Motor neuron (in vitro differentiated cells): ENCODE data around the gene EPB41L4B. TPM values are rescaled to one million over a fixed set of nuclear protein-coding genes. Genes with fewer than 3 reads are reported as not detected.
A peak's percentile ranks its signal among the peaks of the same experiment; 100 is the strongest.
"Not testable (repeated sequence)": the region's sequence is repeated elsewhere in the genome, so short reads cannot be mapped to it uniquely, and the experiment has no call there.

Experiments
- ATAC-seq, 8 experiments: fragments of 200-7000 bp; cut with Tn5 transposase; replicated peaks in 6 of 8; 2 replicates each; pipeline ENCODE4 v1.8.0; 2021; ENCODE audit warnings: mild to moderate bottlenecking in 8 of 8, moderate library complexity in 8 of 8
- H3K27ac ChIP-seq, 2 donors: fragments of 250-450 bp; sonication (Bioruptor Pico); 2 replicates each; pipeline ENCODE4 v1.9.0; 2021; ENCODE audit warnings: antibody characterized with exemption in 2 of 2, mild to moderate bottlenecking in 2 of 2, moderate library complexity in 1 of 2
- H3K4me1 ChIP-seq, 2 donors: fragments of 250-450 bp; sonication (Bioruptor Pico); replicated peaks in 1 of 2; 2 replicates each; pipeline ENCODE4 v1.6.1; 2021; ENCODE audit warnings: antibody characterized with exemption in 2 of 2, mild to moderate bottlenecking in 2 of 2, moderate library complexity in 1 of 2
- H3K4me3 ChIP-seq, 5 donors: fragments of 250-450 bp; sonication (Bioruptor Pico); 2 replicates each; pipeline ENCODE4 v1.9.0; 2021; ENCODE audit warnings: antibody characterized with exemption in 5 of 5, mild to moderate bottlenecking in 5 of 5, moderate library complexity in 4 of 5
- WGBS, 10 experiments: fragments of 450-650 bp; shearing (Covaris generic); methylation state at CpG; one replicate each; pipeline ENCODE4 v1.0.0; 2022; 5-methylcytosine and 5-hydroxymethylcytosine counted together
- in situ Hi-C, 9 experiments: fragments of 400-800 bp; cut with MboI; loops; one replicate each; pipeline ENCODE4 v1.15.0; 2021; ENCODE audit warnings: low sequenced_read_pairs in 9 of 9, low pct_unique_long_range_greater_than_20kb in 2 of 9; ENCODE audit not compliant: unreplicated experiment in 9 of 9
- total RNA-seq, 8 experiments: library from RNA; unstranded; fragments of 300-600 nt; gene quantifications; 2 replicates each; pipeline versions ENCODE4 v1.2.3 to v1.2.4, GENCODE V29; 2022

The EPB41L4B gene
- total RNA-seq, 8 experiments from 2014 or later, result 1.8 to 5.2 (median 4.2) TPM

GRCh38 chr9:109149722-109150121 lies 171.1 kb downstream of the EPB41L4B start:
- 33 to 100% (median 77%) methylated on average over 1 to 4 of the region's 4 CpGs for WGBS, 10 experiments
- Histone ChIP-seq H3K4me1 (no peaks in the 10 kb centered on the region), H3K4me3 (no peak overlapping the region), H3K27ac (no peak overlapping the region)
- no peak for ATAC-seq
- in situ Hi-C loops, result no loop called here

- Histone ChIP-seq H3K27ac (no peak overlapping the region), H3K4me3 (no peak overlapping the region), H3K4me1 (no peaks in the 10 kb centered on the region)
- ATAC-seq, result no peak
- in situ Hi-C loops, result no loop called here
- WGBS, 10 experiments, result 20 to 100% (median 86%) methylated on average over 1 to 5 of the region's 5 CpGs; no CpG with 5 or more reads in 2 of the 10 experiments
Measured at GRCh38 chr9:109149089-109149488, 171.8 kb downstream of the EPB41L4B start.

- in situ Hi-C loops, result no loop called here
- WGBS, 10 experiments, result 0 to 100% (median 93%) methylated on average over 1 to 5 of the region's 6 CpGs; no CpG with 5 or more reads in 3 of the 10 experiments
- Histone ChIP-seq H3K27ac (no peak overlapping the region), H3K4me3 (no peak overlapping the region), H3K4me1 (no peaks in the 10 kb centered on the region)
- ATAC-seq, result no peak
Measured at GRCh38 chr9:109145051-109145450, 175.8 kb downstream of the EPB41L4B start.

- Histone ChIP-seq H3K4me1 (no peaks in the 10 kb centered on the region), H3K4me3 (no peak overlapping the region), H3K27ac (no peak overlapping the region)
- 0 to 100% (median 74%) methylated on average over 1 to 5 of the region's 5 CpGs; no CpG with 5 or more reads in 2 of the 10 experiments for WGBS, 10 experiments
- in situ Hi-C loops, result no loop called here
- ATAC-seq, result peak in 3 of 8 experiments; percentile 81 to 97 (median 96)
Measured at GRCh38 chr9:109143881-109144562, 176.8 kb downstream of the EPB41L4B start.

GRCh38 chr9:109141375-109141774 lies 179.5 kb downstream of the EPB41L4B start:
- WGBS, 10 experiments, result 59 to 100% (median 97%) methylated on average over 2 to 5 of the region's 5 CpGs; no CpG with 5 or more reads in 3 of the 10 experiments
- H3K4me3 ChIP-seq, result no peak overlapping the region
- H3K27ac ChIP-seq, result no peak overlapping the region
- ATAC-seq, result no peak
- no peaks in the 10 kb centered on the region for H3K4me1 ChIP-seq
- in situ Hi-C loops, result no loop called here

GRCh38 chr9:109139851-109140250 lies 181.0 kb downstream of the EPB41L4B start:
- no peak for ATAC-seq
- Histone ChIP-seq H3K27ac (no peak overlapping the region), H3K4me3 (no peak overlapping the region), H3K4me1 (no peaks in the 10 kb centered on the region)
- 80 to 100% (median 87%) methylated on average over 1 of the region's 1 CpG; no CpG with 5 or more reads in 6 of the 10 experiments for WGBS, 10 experiments
- in situ Hi-C loops, result no loop called here

GRCh38 chr9:109138421-109138820 lies 182.4 kb downstream of the EPB41L4B start:
- ATAC-seq, result no peak
- in situ Hi-C loops, result no loop called here
- WGBS, 10 experiments, result 0 to 100% (median 76%) methylated on average over 1 to 2 of the region's 2 CpGs; no CpG with 5 or more reads in 4 of the 10 experiments

GRCh38 chr9:109134167-109134578 lies 186.7 kb downstream of the EPB41L4B start:
- H3K4me3 ChIP-seq, result no peak overlapping the region
- no peaks in the 10 kb centered on the region for H3K4me1 ChIP-seq
- no peak for ATAC-seq
- H3K27ac ChIP-seq, result no peak overlapping the region
- WGBS, 10 experiments, result 70 to 100% (median 95%) methylated on average over 1 of the region's 1 CpG; no CpG with 5 or more reads in 2 of the 10 experiments
- in situ Hi-C loops, result no loop called here

More at GRCh38 chr9:109138421-109138820, 182.4 kb downstream of the EPB41L4B start:
- no peak overlapping the region for H3K27ac ChIP-seq
- H3K4me1 ChIP-seq, result no peaks in the 10 kb centered on the region
- H3K4me3 ChIP-seq, result no peak overlapping the region

- in situ Hi-C loops, result no loop called here
- no peak overlapping the region for H3K4me3 ChIP-seq
- H3K4me1 ChIP-seq, result no peaks in the 10 kb centered on the region
- no peak for ATAC-seq
- WGBS, 10 experiments, result 67 to 100% (median 79%) methylated on average over 1 to 2 of the region's 2 CpGs; no CpG with 5 or more reads in 1 of the 10 experiments
- no peak overlapping the region for H3K27ac ChIP-seq
Measured at GRCh38 chr9:109133533-109133932, 187.3 kb downstream of the EPB41L4B start.

- H3K4me3 ChIP-seq, result no peak overlapping the region
- 39 to 100% (median 80%) methylated on average over 1 to 2 of the region's 2 CpGs; no CpG with 5 or more reads in 2 of the 10 experiments for WGBS, 10 experiments
- H3K4me1 ChIP-seq, result no peaks in the 10 kb centered on the region
- in situ Hi-C loops, result no loop called here
- no peak overlapping the region for H3K27ac ChIP-seq
- no peak for ATAC-seq
Measured at GRCh38 chr9:109132567-109133021, 188.3 kb downstream of the EPB41L4B start.

- no peak for ATAC-seq
- H3K4me1 ChIP-seq, result no peaks in the 10 kb centered on the region
- in situ Hi-C loops, result no loop called here
- H3K27ac ChIP-seq, result no peak overlapping the region
- H3K4me3 ChIP-seq, result no peak overlapping the region
- WGBS, 10 experiments, result 48 to 90% (median 73%) methylated on average over 2 to 6 of the region's 6 CpGs
Measured at GRCh38 chr9:109129470-109130197, 191.2 kb downstream of the EPB41L4B start.

- 65 to 100% (median 84%) methylated on average over 1 to 4 of the region's 4 CpGs; no CpG with 5 or more reads in 4 of the 10 experiments for WGBS, 10 experiments
- H3K4me3 ChIP-seq, in situ Hi-C loops, ATAC-seq, H3K27ac ChIP-seq, H3K4me1 ChIP-seq: not testable (repeated sequence)
Measured at GRCh38 chr9:109126671-109127070, 194.2 kb downstream of the EPB41L4B start.

- ATAC-seq, result no peak
- no peak overlapping the region for H3K4me3 ChIP-seq
- H3K27ac ChIP-seq, result no peak overlapping the region
- in situ Hi-C loops, result no loop called here
- no peaks in the 10 kb centered on the region for H3K4me1 ChIP-seq
- 0 to 100% (median 75%) methylated on average over 1 to 2 of the region's 2 CpGs; no CpG with 5 or more reads in 1 of the 10 experiments for WGBS, 10 experiments
Measured at GRCh38 chr9:109124121-109124520, 196.7 kb downstream of the EPB41L4B start.
